Thyroid gland (tissue), 4 donors: ENCODE results near the gene MYO10.

ENCODE experiments used
- CTCF ChIP-seq, 6 experiments: fragments of 200-600 bp in 3 of 6; fragments of 450-650 bp in 3 of 6; sonication (generic) in 3 of 6; IDR thresholded peaks; one replicate each; pipeline ENCODE4 v1.5.1; 2016 to 2019; ENCODE audit warnings: antibody characterized with exemption in 6 of 6, mild to moderate bottlenecking in 2 of 6, inconsistent platforms in 1 of 6, moderate library complexity in 1 of 6
- POLR2A ChIP-seq, 2 donors: fragments of 450-650 bp; IDR thresholded peaks; one replicate each; pipeline ENCODE4 v1.6.1; 2017; ENCODE audit warnings: antibody characterized with exemption in 2 of 2, mild to moderate bottlenecking in 2 of 2, moderate library complexity in 1 of 2

GRCh38 chr5:16735101-16736060 is 200.7 kb downstream of the MYO10 start:
- TF ChIP-seq POLR2A (IDR thresholded peaks at IDR 0.05) (no peak), CTCF (IDR thresholded peaks at IDR 0.05) (no peak)
